Measurements from ENCODE around the gene AHNAK2.

DNA sequence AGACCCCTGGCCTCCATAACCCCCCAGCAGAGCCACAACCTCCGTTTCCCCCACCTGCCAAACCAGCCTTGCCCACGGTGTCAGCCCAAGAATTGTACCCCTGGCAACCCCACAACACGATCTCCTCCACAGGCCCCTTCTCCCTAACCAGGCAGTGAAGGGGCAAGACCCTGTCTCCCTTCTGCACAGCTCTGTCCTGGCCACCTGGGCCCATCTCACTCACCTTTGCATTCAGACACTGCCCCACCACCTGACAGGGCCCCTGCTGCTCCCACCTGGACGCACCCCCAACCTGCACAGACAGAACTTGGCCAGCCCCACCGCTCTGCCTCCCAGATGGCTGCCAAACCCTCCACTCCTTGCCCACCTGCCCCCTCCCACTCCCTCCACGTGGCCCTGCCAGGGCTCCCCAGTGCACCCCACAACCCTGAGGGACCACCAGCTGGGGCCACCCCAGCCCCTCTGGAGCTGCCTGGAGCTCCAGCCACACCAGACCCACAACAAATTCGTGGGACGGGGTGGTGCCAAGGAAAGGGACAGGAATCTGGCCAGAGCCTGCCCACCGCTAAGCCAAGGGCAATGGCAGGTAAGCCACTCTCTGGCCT, 11.8 kb downstream of the AHNAK2 start:
- TF ChIP-seq CTCF (conservative IDR thresholded peaks at IDR 0.05), result no peak
- TF ChIP-seq EZH2 (IDR thresholded peaks at IDR 0.05; ENCODE audit: low read depth), result no peak
